PFSK-1 (cell line): ENCODE measurements around the gene ELMO3.

Source experiments
- POLR2AphosphoS5 ChIP-seq: IDR thresholded peaks from 2 replicates; pipeline ENCODE4 v1.6.1; 2012; ENCODE audit warnings: low read depth, mild to moderate bottlenecking, control low read depth, low read length, moderate library complexity
- SIN3A ChIP-seq: IDR thresholded peaks from 2 replicates; pipeline ENCODE4 v1.6.1; 2012; ENCODE audit warnings: mild to moderate bottlenecking, low read length, moderate library complexity, borderline replicate concordance; ENCODE audit not compliant: insufficient read depth
- TAF1 ChIP-seq: IDR thresholded peaks from 2 replicates; pipeline ENCODE4 v1.6.1; 2012; ENCODE audit warnings: low read length, control low read depth, borderline replicate concordance; ENCODE audit not compliant: insufficient read depth

DNA sequence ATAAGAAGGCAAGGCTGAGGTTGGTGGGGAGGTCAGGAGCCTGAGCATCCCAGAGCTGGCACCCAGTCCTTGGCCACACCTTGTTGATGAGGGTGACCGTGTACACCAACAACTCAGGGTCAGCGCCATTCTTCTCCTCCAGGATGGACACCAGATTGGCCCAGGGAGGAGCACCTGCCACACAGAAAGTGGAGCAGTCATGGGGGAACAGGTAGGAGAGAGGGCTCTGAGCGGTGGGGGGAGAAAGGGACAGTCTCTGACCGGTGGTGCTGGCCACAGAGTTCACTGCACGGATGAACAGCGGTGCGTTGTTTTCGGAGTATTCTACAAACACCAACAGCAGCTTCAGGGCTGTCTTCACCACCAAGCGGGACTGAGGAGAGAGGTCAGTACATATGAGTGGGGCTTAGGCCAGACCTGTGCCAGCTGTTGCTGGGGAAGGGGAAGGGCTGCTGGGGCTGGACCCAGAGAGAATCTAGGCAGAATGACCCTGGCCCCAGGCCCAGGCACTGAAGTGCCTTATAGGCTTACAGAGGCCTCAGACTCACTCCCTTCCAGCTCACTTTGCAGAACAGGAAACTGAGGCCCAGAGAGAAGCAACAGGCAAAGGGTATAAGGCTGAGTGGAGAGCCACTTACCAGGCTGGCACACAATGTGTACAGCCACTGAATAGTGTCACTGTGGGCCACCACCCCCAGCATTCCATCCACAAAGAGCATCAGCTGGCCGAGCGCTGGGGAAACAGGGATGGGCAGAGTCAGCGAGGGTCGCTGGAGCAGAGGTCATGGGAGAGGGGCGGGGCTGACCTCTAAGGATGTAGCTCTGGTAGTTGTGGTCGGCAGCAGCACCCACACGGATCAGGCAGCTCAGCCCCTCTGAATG, 38.7 kb downstream of the ELMO3 start:
- no peak for TF ChIP-seq SIN3A
- TF ChIP-seq POLR2AphosphoS5, result no peak
- TF ChIP-seq TAF1, result no peak
